HL-60 (cell line): ENCODE results near the gene ACVRL1.

Source experiments
- CTCF ChIP-seq: IDR thresholded peaks from one replicate; pipeline ENCODE4 v1.5.1; 2011; ENCODE audit warnings: low read length, control low read depth, inconsistent platforms; ENCODE audit not compliant: insufficient read depth
- POLR2AphosphoS5 ChIP-seq: IDR thresholded peaks from 2 replicates; pipeline ENCODE4 v1.6.1; 2012; ENCODE audit warnings: low read depth

- TF ChIP-seq CTCF (no peak), POLR2AphosphoS5 (no peak)
Measured at GRCh38 chr12:51887476-51888315, 19.6 kb upstream of the ACVRL1 start, which contains the start of gene ANKRD33.
